RWPE1 (cell line): ENCODE results near the gene ANKLE2.
A peak's percentile ranks its signal among the peaks of the same experiment; 100 is the strongest.

Experiments used
- CTCF ChIA-PET: fragments of 350-600 bp; sonication (Branson Sonifier 250); formaldehyde crosslinking; extraction: SDS; loops from one replicate; lab custom pipeline; 2021; lab: Yijun Ruan, JAX
- POLR2A ChIA-PET: fragments of 400-600 bp; formaldehyde crosslinking; extraction: SDS; loops from one replicate; lab custom pipeline; 2020; ENCODE audit warnings: antibody characterized with exemption; ENCODE audit not compliant: low non-redundant PET; lab: Yijun Ruan, JAX
- DNase-seq: peaks from one replicate; pipeline ENCODE4 v3.0.0; 2012; ENCODE audit warnings: low spot score
- H3K27ac ChIP-seq: fragments of 450-650 bp; 2 replicates; pipeline ENCODE4 v1.5.1; 2017
- TF ChIP-seq, protein P1 (sequence below): fragments of 450-650 bp; conservative IDR thresholded peaks from 2 replicates; pipeline ENCODE4 v1.5.1; 2017; ENCODE audit warnings: low read depth, mild to moderate bottlenecking

The ANKLE2 gene

DNA sequence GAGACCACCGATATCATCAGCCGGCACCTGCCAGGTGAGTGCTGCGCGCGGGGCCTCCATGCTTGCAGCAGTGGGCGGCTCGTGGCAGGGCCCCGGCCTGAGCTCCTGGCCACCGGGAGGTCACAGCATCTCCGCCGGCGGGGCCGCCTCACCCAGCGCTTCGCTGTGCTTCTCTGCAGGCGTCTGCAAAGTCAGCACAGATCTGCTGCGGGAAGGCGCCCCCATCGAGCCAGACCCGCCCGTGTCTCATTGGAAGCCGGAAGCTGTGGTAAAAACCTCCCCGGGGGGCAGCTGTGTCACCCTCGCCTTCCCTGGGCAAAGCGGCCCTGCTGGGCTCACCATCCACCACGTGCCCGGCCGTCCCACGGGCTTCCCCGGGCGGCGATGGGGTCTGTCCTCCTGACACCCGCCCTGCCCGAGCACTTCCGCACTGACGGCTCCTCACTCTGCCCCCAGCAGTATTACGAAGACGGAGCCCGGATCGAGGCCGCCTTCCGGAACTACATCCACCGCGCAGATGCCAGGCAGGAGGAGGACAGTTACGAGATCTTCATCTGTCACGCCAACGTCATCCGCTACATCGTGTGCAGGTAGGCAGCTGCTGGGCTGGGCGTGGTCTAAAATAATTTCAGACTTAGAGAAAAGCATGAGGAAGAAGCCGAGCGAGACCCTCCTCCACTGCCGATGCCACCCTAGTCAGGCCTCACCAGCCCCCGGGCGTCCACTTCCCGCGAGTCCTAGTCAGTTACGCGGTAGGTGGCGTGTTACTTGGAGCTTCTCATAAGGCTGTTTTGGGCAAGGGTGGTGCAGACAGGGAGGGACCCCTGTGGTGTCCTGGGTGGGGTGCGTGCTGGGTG is 43.9 kb downstream of the ANKLE2 start:
- POLR2A ChIA-PET: interaction anchor here (0.6 kb wide), 1 partner anchor 33 kb away, joined by 3 read pairs; no protein-coding TSS in a partner anchor
- CTCF ChIA-PET: interaction anchor here (0.6 kb wide), 1 partner anchor 15 kb away, joined by 3 read pairs; no protein-coding TSS in a partner anchor
- H3K27ac ChIP-seq: no peak overlapping the region
- TF ChIP-seq, protein P1, sequence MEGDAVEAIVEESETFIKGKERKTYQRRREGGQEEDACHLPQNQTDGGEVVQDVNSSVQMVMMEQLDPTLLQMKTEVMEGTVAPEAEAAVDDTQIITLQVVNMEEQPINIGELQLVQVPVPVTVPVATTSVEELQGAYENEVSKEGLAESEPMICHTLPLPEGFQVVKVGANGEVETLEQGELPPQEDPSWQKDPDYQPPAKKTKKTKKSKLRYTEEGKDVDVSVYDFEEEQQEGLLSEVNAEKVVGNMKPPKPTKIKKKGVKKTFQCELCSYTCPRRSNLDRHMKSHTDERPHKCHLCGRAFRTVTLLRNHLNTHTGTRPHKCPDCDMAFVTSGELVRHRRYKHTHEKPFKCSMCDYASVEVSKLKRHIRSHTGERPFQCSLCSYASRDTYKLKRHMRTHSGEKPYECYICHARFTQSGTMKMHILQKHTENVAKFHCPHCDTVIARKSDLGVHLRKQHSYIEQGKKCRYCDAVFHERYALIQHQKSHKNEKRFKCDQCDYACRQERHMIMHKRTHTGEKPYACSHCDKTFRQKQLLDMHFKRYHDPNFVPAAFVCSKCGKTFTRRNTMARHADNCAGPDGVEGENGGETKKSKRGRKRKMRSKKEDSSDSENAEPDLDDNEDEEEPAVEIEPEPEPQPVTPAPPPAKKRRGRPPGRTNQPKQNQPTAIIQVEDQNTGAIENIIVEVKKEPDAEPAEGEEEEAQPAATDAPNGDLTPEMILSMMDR: no peak
- DNase-seq: no peak

DNA sequence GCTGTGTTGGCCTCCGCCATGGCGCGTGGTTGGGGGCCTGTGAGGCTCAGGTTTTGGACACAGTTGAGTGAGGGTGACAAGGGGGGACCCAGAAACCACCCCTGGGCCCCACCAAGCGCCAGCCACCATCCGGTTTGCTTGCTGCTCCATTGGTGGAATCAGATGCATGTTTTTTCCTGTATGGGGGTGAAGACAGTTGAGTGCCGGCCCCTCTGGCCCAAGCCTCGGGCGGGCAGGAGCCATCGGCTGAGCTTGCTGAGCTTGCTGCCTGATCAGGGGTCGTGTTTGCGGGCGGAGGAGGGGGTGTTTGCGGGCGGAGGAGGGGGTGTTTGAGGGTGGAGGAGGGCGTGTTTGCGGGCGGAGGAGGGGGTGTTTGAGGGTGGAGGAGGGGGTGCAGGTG is 44.6 kb downstream of the ANKLE2 start:
- TF ChIP-seq, protein P1: no peak
- no peak for DNase-seq
- ChIA-PET CTCF (interaction anchor here (0.6 kb wide), 1 partner anchor 14 kb away, joined by 3 read pairs; no protein-coding TSS in a partner anchor), POLR2A (no interaction called here)
- H3K27ac ChIP-seq: peak overlapping the region; percentile 23

DNA sequence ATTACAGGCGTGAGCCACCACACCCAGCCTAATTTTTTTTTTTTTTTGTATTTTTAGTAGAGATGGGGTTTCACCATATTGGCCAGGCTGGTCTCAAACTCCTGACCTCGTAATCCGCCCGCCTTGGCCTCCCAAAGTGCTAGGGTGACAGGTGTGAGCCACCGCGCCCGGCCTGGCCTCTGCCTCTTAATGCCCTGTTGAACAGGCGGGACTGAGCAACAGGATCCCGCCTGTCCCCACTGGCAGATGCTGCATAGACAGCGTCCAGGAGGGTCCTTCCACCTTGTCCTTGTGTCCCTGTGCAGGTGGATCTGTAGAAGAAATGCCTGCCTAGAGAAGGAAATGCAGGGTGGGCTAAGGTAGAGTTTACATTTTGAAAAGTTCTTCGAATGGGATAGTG is 45.3 kb downstream of the ANKLE2 start:
- ChIA-PET POLR2A (no interaction called here), CTCF (no interaction called here)
- TF ChIP-seq, protein P1: no peak
- peak overlapping the region; percentile 23 for H3K27ac ChIP-seq
- no peak for DNase-seq

DNA sequence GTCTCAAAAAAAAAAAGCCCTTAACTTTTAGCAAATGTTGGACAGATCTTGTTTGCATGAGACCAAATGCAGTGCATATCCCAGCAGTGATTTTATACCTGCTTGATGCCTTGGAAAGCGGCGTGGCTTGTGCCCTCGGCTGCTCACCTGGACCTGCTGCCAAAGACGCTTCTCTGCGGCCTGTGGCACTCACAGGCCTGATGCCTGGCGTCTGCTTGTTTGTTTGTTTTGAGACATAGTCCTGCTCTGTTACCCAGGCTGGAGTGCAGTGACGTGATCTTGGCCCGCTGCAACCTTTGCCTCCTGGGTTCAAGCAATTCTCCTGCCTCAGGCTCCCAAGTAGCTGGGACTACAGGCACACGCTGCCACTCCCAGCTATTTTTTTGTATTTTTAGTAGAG is 45.8 kb downstream of the ANKLE2 start:
- DNase-seq: no peak
- TF ChIP-seq, protein P1: no peak
- no peak overlapping the region; the same call in 1 of the 2 replicates for H3K27ac ChIP-seq
- ChIA-PET POLR2A (no interaction called here), CTCF (no interaction called here)

DNA sequence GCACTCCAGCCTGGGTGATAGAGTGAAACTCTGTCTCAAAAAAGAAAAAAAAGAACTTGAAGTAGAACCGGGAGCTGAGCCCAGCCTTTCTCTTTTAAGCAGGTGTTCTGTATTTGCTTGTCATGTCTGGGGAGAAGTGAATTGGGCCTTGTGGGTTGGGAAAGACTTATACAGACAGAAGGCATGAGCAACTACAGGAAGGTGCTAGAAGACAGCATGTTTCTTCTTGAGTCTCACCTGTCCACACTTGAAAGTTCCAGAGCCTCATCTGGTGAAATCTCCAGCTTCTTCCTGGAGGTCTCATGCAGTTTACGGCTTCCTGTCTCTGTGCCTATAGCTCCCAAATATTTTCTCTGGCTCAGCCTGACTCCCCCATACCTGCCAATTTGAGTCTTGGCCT is 48.5 kb downstream of the ANKLE2 start:
- peak overlapping the region; percentile 64 for H3K27ac ChIP-seq
- CTCF ChIA-PET: no interaction called here
- POLR2A ChIA-PET: interaction anchor here (0.5 kb wide), 1 partner anchor 34 kb away, joined by 4 read pairs; no protein-coding TSS in a partner anchor

DNA sequence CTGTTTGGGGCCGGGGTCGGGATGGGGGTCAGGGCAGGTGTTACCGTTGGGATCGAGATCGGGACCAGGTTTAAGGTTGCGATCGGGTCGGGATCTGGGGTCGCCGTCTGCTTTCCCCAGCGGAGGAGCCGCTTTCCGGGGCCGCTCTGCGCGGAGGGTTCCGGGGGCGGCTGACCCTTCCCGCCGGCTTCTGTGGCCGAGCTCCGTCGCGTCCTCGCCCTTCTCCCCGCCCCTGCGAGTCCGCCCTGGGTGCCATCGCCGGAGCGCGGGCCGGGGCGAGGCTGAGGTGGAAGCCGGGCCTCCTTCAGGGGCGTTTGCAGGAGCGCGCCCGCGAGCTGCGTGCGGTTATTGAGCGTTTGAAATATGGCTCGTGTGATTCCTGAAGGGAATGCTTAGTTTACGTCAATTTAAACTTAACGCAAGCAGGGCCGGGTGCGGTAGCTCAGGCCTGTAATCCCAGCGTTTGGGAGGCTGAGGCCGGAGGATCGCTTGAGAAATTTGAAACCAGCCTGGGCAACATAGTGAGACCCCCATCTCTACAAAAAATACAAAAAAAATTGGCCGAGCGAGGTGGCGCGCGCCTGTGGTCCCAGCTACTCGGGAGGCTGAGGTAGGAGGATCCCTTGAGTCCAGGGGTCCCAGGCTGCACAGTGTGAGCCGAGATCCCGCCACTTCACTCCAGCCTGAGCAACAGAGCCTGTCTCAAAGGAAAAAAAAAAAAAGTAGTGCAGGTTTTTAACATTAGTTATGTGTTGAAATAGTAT is 50.4 kb downstream of the ANKLE2 start:
- POLR2A ChIA-PET: no interaction called here
- CTCF ChIA-PET: no interaction called here

More for the DNA sequence above, 48.5 kb downstream of the ANKLE2 start:
- DNase-seq: no peak
- TF ChIP-seq, protein P1: no peak

More for the DNA sequence above, 50.4 kb downstream of the ANKLE2 start:
- TF ChIP-seq, protein P1: no peak
- DNase-seq: no peak
- H3K27ac ChIP-seq: peak overlapping the region; percentile 90
